Endodermal cell (in vitro differentiated cells): ENCODE results near the gene DLK1. TPM values are rescaled to one million over a fixed set of nuclear protein-coding genes. Genes with fewer than 3 reads are reported as not detected.

Source experiments
- DNase-seq: peaks from one replicate; pipeline ENCODE4 v3.0.0-alpha.2; 2017
- H3K27ac ChIP-seq: 2 replicates; pipeline ENCODE4 v1.5.1; 2013; ENCODE audit warnings: mild to moderate bottlenecking, low read depth, low read length, moderate library complexity
- H3K27me3 ChIP-seq: 2 replicates; pipeline ENCODE4 v1.6.1; 2013; ENCODE audit warnings: mild to moderate bottlenecking, low read length, moderate library complexity; ENCODE audit not compliant: insufficient read depth, control insufficient read depth, poor library complexity, severe bottlenecking
- H3K36me3 ChIP-seq: 2 replicates; pipeline ENCODE4 v1.7.0; 2013; ENCODE audit warnings: mild to moderate bottlenecking, low read length, moderate library complexity; ENCODE audit not compliant: control insufficient read depth, insufficient read depth
- H3K4me1 ChIP-seq: one replicate; pipeline ENCODE4 v1.7.0; 2013; ENCODE audit warnings: low read length; ENCODE audit not compliant: control insufficient read depth, insufficient read depth
- H3K4me3 ChIP-seq: 2 replicates; pipeline ENCODE4 v1.5.1; 2013; ENCODE audit warnings: mild to moderate bottlenecking, low read length, moderate library complexity
- H3K9ac ChIP-seq: 2 replicates; pipeline ENCODE4 v1.6.1; 2013; ENCODE audit warnings: mild to moderate bottlenecking, low read length, moderate library complexity; ENCODE audit not compliant: poor library complexity, severe bottlenecking; ENCODE audit errors: extremely low read depth
- H3K9me3 ChIP-seq: 2 replicates; pipeline ENCODE4 v1.6.1; 2013; ENCODE audit warnings: mild to moderate bottlenecking, low read length, moderate library complexity; ENCODE audit not compliant: control insufficient read depth
- H3K27ac Mint-ChIP-seq: 2 replicates; pipeline ENCODE4 v1.8.0; 2020; ENCODE audit warnings: mixed read lengths
- H3K27me3 Mint-ChIP-seq: 2 replicates; pipeline ENCODE4 v1.8.0; 2021; ENCODE audit warnings: mild to moderate bottlenecking, mixed read lengths; ENCODE audit not compliant: insufficient read depth
- H3K36me3 Mint-ChIP-seq: 2 replicates; pipeline ENCODE4 v1.8.0; 2020; ENCODE audit warnings: low read depth, mixed read lengths
- H3K4me1 Mint-ChIP-seq: 2 replicates; pipeline ENCODE4 v1.8.0; 2020; ENCODE audit warnings: mixed read lengths
- H3K4me3 Mint-ChIP-seq: 2 replicates; pipeline ENCODE4 v1.8.0; 2020; ENCODE audit warnings: mild to moderate bottlenecking, moderate library complexity, mixed read lengths
- H3K9me3 Mint-ChIP-seq: 2 replicates; pipeline ENCODE4 v1.8.0; 2020; ENCODE audit warnings: mild to moderate bottlenecking, mixed read lengths
- CTCF ChIP-seq: fragments of 200-600 bp; sonication (generic); conservative IDR thresholded peaks from 2 replicates; pipeline ENCODE4 v1.5.0; 2021; ENCODE audit warnings: antibody characterized with exemption, mild to moderate bottlenecking
- WGBS, 2 experiments: methylation state at CpG; one replicate each; pipeline versions ENCODE4 v1.1.5 to v1.1.7; 2013; ENCODE audit warnings: missing lambda C conversion rate in 2 of 2, mixed read lengths in 1 of 2; ENCODE audit not compliant: insufficient coverage in 1 of 2, insufficient read length in 1 of 2; 5-methylcytosine and 5-hydroxymethylcytosine counted together
- total RNA-seq, 2 donors: library from RNA; stranded (reverse); fragmentation: NEBNext Ultra II Directional in 1 of 2; extraction: Animal tissue kit (Norgen Biotek cat#: 25700) in 1 of 2; gene quantifications; 2 replicates in 1 of 2; 3 replicates in 1 of 2; pipeline ENCODE4 v1.2.1, GENCODE V29; 2021

The DLK1 gene
- total RNA-seq, 2 donors from 2014 or later, result 78.3 to 117 TPM

GRCh38 chr14:100748403-100748802, 21.7 kb downstream of the DLK1 start:
- Histone ChIP-seq H3K4me1 (no peaks in the 10 kb centered on the region), H3K9me3 (no peaks in the 10 kb centered on the region), H3K36me3 (no peaks in the 10 kb centered on the region), H3K27ac (no peak overlapping the region), H3K9ac (no peak overlapping the region), H3K27me3 (no peaks in the 10 kb centered on the region), H3K4me3 (no peak overlapping the region)
- 83% methylated on average over 5 of the region's 5 CpGs; no CpG with 5 or more reads in 1 of the 2 experiments for WGBS, 2 experiments
- Mint-ChIP-seq H3K9me3 (no peaks in the 10 kb centered on the region), H3K27me3 (no peaks in the 10 kb centered on the region), H3K4me1 (no peaks in the 10 kb centered on the region), H3K4me3 (no peak overlapping the region), H3K36me3 (no peaks in the 10 kb centered on the region), H3K27ac (no peak overlapping the region)
- TF ChIP-seq CTCF, result no peak
- peak; percentile 11 for DNase-seq

GRCh38 chr14:100748944-100749343, 22.3 kb downstream of the DLK1 start:
- Mint-ChIP-seq H3K4me3 (no peak overlapping the region), H3K27ac (no peak overlapping the region), H3K4me1 (no peaks in the 10 kb centered on the region), H3K9me3 (no peaks in the 10 kb centered on the region), H3K36me3 (no peaks in the 10 kb centered on the region), H3K27me3 (no peaks in the 10 kb centered on the region)
- Histone ChIP-seq H3K4me1 (no peaks in the 10 kb centered on the region), H3K9me3 (no peaks in the 10 kb centered on the region), H3K9ac (no peak overlapping the region), H3K4me3 (no peak overlapping the region), H3K36me3 (no peaks in the 10 kb centered on the region), H3K27ac (no peak overlapping the region), H3K27me3 (no peaks in the 10 kb centered on the region)
- 89% methylated on average over 3 to 8 of the region's 8 CpGs for WGBS, 2 experiments
- DNase-seq, result peak; percentile 59
- peak; percentile 68 for TF ChIP-seq CTCF

DNA sequence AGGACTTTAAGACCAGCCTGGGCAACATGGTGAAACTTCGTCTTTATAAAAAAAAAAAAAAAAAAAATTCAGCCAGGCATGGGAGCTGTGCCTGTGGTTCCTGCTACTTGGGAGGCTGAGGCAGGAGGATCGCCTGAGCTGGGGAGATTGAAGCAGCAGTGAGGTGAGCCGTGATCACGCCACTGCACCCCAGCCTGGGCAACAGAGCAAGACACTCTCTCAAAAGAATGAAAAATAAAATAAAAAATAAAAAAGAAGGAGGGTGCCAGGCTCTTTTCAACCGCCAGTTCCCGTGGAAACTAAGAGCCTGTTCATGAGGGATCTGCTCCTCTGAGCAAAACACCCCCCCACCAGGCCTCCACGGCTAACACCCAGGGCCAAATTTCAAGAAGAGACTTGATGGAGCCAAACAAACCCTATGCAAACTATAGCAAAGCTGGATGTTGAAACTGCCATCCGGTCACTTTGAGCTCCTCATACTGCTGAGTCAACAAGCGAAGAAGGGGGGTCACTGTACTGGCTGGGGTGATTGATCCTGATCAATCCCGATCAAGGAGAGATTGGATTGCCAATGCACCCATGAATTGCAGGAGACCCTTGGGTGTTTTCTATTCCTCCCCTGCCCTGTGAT, 23.4 kb downstream of the DLK1 start:
- no peaks in the 10 kb centered on the region for H3K36me3 Mint-ChIP-seq
- no peak overlapping the region for H3K27ac Mint-ChIP-seq
- H3K9me3 Mint-ChIP-seq, result no peaks in the 10 kb centered on the region
- no peaks in the 10 kb centered on the region for H3K4me1 ChIP-seq
- H3K4me3 Mint-ChIP-seq, result no peak overlapping the region
- TF ChIP-seq CTCF, result no peak
- H3K36me3 ChIP-seq, result no peaks in the 10 kb centered on the region
- peak; percentile 8 for DNase-seq
- no peaks in the 10 kb centered on the region for H3K27me3 ChIP-seq
- no peak overlapping the region for H3K9ac ChIP-seq
- no peaks in the 10 kb centered on the region for H3K9me3 ChIP-seq
- no peak overlapping the region for H3K27ac ChIP-seq
- H3K4me3 ChIP-seq, result no peak overlapping the region
- WGBS, 2 experiments, result 97 to 100% methylated on average over 3 to 9 of the region's 10 CpGs
- no peaks in the 10 kb centered on the region for H3K4me1 Mint-ChIP-seq
- H3K27me3 Mint-ChIP-seq, result no peaks in the 10 kb centered on the region
